DMS53 treated with DMSO at 0.1 percent for 48 hours (cell line): Measurements from ENCODE around the gene CHDH.

Experiments
- DNase-seq: peaks from one replicate; lab custom pipeline; 2025; ENCODE audit not compliant: unreplicated experiment; lab: John Stamatoyannopoulos, UW

Gene CHDH

DNA sequence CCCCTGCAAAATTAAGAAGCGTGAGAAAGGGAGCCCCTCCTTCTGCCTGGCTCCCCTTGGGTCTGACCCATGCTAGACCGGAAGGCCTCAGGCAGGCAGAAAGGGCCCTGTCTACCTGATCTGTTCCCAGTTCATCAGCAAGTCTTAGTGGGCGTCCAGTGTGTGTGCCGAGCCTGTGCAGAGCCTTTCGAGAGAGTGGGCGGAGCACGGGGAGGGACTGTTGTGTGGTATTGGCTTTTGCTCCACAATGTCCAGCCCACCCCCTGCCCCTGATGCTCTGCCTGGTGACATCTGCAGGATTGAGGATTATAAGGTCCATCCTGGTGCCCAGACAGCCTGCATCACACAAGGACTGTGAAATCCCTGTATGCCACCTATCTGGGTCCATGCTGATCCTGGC, 82.9 kb downstream of the CHDH start:
- no peak for DNase-seq
